GM19324 (cell line): ENCODE measurements around the gene HORMAD2.
"Not testable (repeated sequence)": the region's sequence is repeated elsewhere in the genome, so short reads cannot be mapped to it uniquely, and the experiment has no call there.

ENCODE experiments used
- ATAC-seq: cut with Tn5 transposase; IDR thresholded peaks from one replicate; pipeline ENCODE4 v1.9.1; 2021; ENCODE audit warnings: mild to moderate bottlenecking, moderate library complexity; ENCODE audit not compliant: unreplicated experiment, low FRiP score

HORMAD2 gene

GRCh38 chr22:30054764-30055069, 25.5 kb upstream of the HORMAD2 start:
- ATAC-seq = no peak

- ATAC-seq = no peak
Observed at GRCh38 chr22:30056015-30056414, 24.2 kb upstream of the HORMAD2 start.

GRCh38 chr22:30057375-30057774, 22.9 kb upstream of the HORMAD2 start:
- ATAC-seq = no peak

GRCh38 chr22:30059346-30060020, 20.8 kb upstream of the HORMAD2 start:
- not testable (repeated sequence) for ATAC-seq

GRCh38 chr22:30061094-30061493, 19.2 kb upstream of the HORMAD2 start:
- not testable (repeated sequence) for ATAC-seq

GRCh38 chr22:30062259-30062658, 18.0 kb upstream of the HORMAD2 start:
- no peak for ATAC-seq

- ATAC-seq = no peak
Observed at GRCh38 chr22:30062950-30063349, 17.3 kb upstream of the HORMAD2 start.

- no peak for ATAC-seq
Observed at GRCh38 chr22:30064172-30064571, 16.1 kb upstream of the HORMAD2 start.

GRCh38 chr22:30073743-30074142, 6.5 kb upstream of the HORMAD2 start:
- no peak for ATAC-seq

GRCh38 chr22:30074147-30074546, 6.1 kb upstream of the HORMAD2 start:
- no peak for ATAC-seq

- ATAC-seq = no peak
Observed at GRCh38 chr22:30074994-30075393, 5.3 kb upstream of the HORMAD2 start.

- ATAC-seq = no peak
Observed at GRCh38 chr22:30077279-30077880, 2.9 kb upstream of the HORMAD2 start.

- ATAC-seq = no peak
Observed at GRCh38 chr22:30078320-30079311, 1.6 kb upstream of the HORMAD2 start.

- ATAC-seq = no peak
Observed at GRCh38 chr22:30080805-30081204, 541 bp downstream of the HORMAD2 start.

- ATAC-seq = no peak
Observed at GRCh38 chr22:30086496-30086895, 6.2 kb downstream of the HORMAD2 start.

- not testable (repeated sequence) for ATAC-seq
Observed at GRCh38 chr22:30087037-30087436, 6.8 kb downstream of the HORMAD2 start.

GRCh38 chr22:30087611-30088010, 7.3 kb downstream of the HORMAD2 start:
- ATAC-seq = no peak

- ATAC-seq = no peak
Observed at GRCh38 chr22:30088468-30088867, 8.2 kb downstream of the HORMAD2 start.

- ATAC-seq = no peak
Observed at GRCh38 chr22:30089655-30089974, 9.4 kb downstream of the HORMAD2 start.

GRCh38 chr22:30092686-30093085, 12.4 kb downstream of the HORMAD2 start:
- ATAC-seq = no peak

GRCh38 chr22:30094804-30095203, 14.5 kb downstream of the HORMAD2 start:
- ATAC-seq = no peak
